MCF 10A (cell line): ENCODE data around the gene CRBN. TPM values are rescaled to one million over a fixed set of nuclear protein-coding genes. Genes with fewer than 3 reads are reported as not detected.

Experiments
- BruUV-seq: library from RNA; stranded (reverse); fragments of 400-500 nt; replicated peaks from 2 replicates; lab custom pipeline; 2021; lab: Mats Ljungman, UMichigan
- CTCF ChIA-PET: fragments of 300-600 bp; sonication (Branson Sonifier 250); formaldehyde crosslinking; extraction: SDS; loops from one replicate; lab custom pipeline; 2021; ENCODE audit warnings: antibody characterized with exemption, inconsistent platforms; lab: Yijun Ruan, JAX
- POLR2A ChIA-PET: fragments of 300-600, 350-650 bp; sonication (Branson Sonifier 250); formaldehyde crosslinking; extraction: SDS; loops from one replicate; lab custom pipeline; 2020; ENCODE audit warnings: antibody characterized with exemption, inconsistent platforms; lab: Yijun Ruan, JAX
- DNase-seq: peaks from one replicate; pipeline ENCODE4 v3.0.0-alpha.2; 2018; ENCODE audit not compliant: unreplicated experiment
- H3K27ac Mint-ChIP-seq: one replicate; pipeline ENCODE4 v1.8.0; 2022; ENCODE audit warnings: mild to moderate bottlenecking, low read depth, mixed read lengths; ENCODE audit not compliant: unreplicated experiment
- H3K27me3 Mint-ChIP-seq: one replicate; pipeline ENCODE4 v1.8.0; 2022; ENCODE audit warnings: mixed read lengths; ENCODE audit not compliant: insufficient read depth, unreplicated experiment
- H3K36me3 Mint-ChIP-seq: one replicate; pipeline ENCODE4 v1.8.0; 2022; ENCODE audit warnings: mild to moderate bottlenecking, moderate library complexity, mixed read lengths; ENCODE audit not compliant: insufficient read depth, unreplicated experiment
- H3K4me1 Mint-ChIP-seq: one replicate; pipeline ENCODE4 v1.8.0; 2022; ENCODE audit warnings: mixed read lengths; ENCODE audit not compliant: insufficient read depth, unreplicated experiment
- H3K4me3 Mint-ChIP-seq: one replicate; pipeline ENCODE4 v1.8.0; 2022; ENCODE audit warnings: mild to moderate bottlenecking, moderate library complexity, mixed read lengths; ENCODE audit not compliant: unreplicated experiment
- H3K9me3 Mint-ChIP-seq: one replicate; pipeline ENCODE4 v1.8.0; 2022; ENCODE audit warnings: mixed read lengths; ENCODE audit not compliant: unreplicated experiment
- CTCF ChIP-seq: fragments of 200-600 bp; IDR thresholded peaks from one replicate; pipeline ENCODE4 v1.8.0; 2022; ENCODE audit warnings: antibody characterized with exemption, mild to moderate bottlenecking; ENCODE audit not compliant: unreplicated experiment
- intact Hi-C: fragments of 100-400 bp; cut with micrococcal nuclease; formaldehyde crosslinking; loops from 2 replicates; pipeline ENCODE4 v1.14.1; 2022
- total RNA-seq: library from RNA; stranded (reverse); gene quantifications from 2 replicates; pipeline ENCODE4 v1.2.3, GENCODE V29; 2022

Gene CRBN
- total RNA-seq, 1 experiment from 2014 or later = 23.0 TPM

- H3K27ac Mint-ChIP-seq = no peak overlapping the region
- no peak overlapping the region for H3K4me3 Mint-ChIP-seq
- DNase-seq = no peak
- no peaks in the 10 kb centered on the region for H3K4me1 Mint-ChIP-seq
- H3K27me3 Mint-ChIP-seq = peaks cover 51% of the 10 kb centered on the region
- CTCF ChIA-PET = interaction anchor here (0.6 to 4.6 kb wide), 4 partner anchors 11 to 1083 kb away, joined by 3 to 30 read pairs (median 4); no protein-coding TSS in a partner anchor
- no TSS peak for BruUV-seq
- intact Hi-C loops = no loop called here
- H3K36me3 Mint-ChIP-seq = no peaks in the 10 kb centered on the region
- TF ChIP-seq CTCF = no peak
- POLR2A ChIA-PET = interaction anchor here (0.6 kb wide), 1 partner anchor 19 kb away, joined by 3 read pairs; no protein-coding TSS in a partner anchor
- H3K9me3 Mint-ChIP-seq = no peaks in the 10 kb centered on the region
These were observed 9.7 kb upstream of the CRBN start for GRCh38 chr3:3189102-3189727.

- no peak for TF ChIP-seq CTCF
- no peak overlapping the region for H3K4me3 Mint-ChIP-seq
- ChIA-PET POLR2A (no interaction called here), CTCF (interaction anchor here (0.6 to 1.1 kb wide), 4 partner anchors 10 to 1090 kb away, joined by 3 to 6 read pairs (median 4); no protein-coding TSS in a partner anchor)
- no peak overlapping the region for H3K27ac Mint-ChIP-seq
- intact Hi-C loops = no loop called here
- no peaks in the 10 kb centered on the region for H3K9me3 Mint-ChIP-seq
- H3K36me3 Mint-ChIP-seq = no peaks in the 10 kb centered on the region
- H3K4me1 Mint-ChIP-seq = no peaks in the 10 kb centered on the region
- BruUV-seq = no TSS peak
- peak; percentile 20 for DNase-seq
- H3K27me3 Mint-ChIP-seq = peaks cover 8% of the 10 kb centered on the region
These were observed 5.4 kb upstream of the CRBN start for GRCh38 chr3:3184876-3185275.

GRCh38 chr3:3180456-3180855, 965 bp upstream of the CRBN start:
- H3K36me3 Mint-ChIP-seq = peaks cover 11% of the 10 kb centered on the region
- TF ChIP-seq CTCF = no peak
- H3K9me3 Mint-ChIP-seq = no peaks in the 10 kb centered on the region
- POLR2A ChIA-PET = no interaction called here
- intact Hi-C loops = no loop called here
- H3K4me3 Mint-ChIP-seq = no peak overlapping the region
- DNase-seq = no peak
- H3K27ac Mint-ChIP-seq = no peak overlapping the region
- CTCF ChIA-PET = interaction anchor here (0.6 to 1.7 kb wide), 4 partner anchors 11 to 1338 kb away, joined by 3 to 6 read pairs (median 3); no protein-coding TSS in a partner anchor
- peaks cover 14% of the 10 kb centered on the region for H3K4me1 Mint-ChIP-seq
- BruUV-seq = no TSS peak
- no peaks in the 10 kb centered on the region for H3K27me3 Mint-ChIP-seq

GRCh38 chr3:3178498-3179328, 778 bp downstream of the CRBN start:
- DNase-seq = no peak
- peak overlapping the region; percentile 31 for H3K27ac Mint-ChIP-seq
- BruUV-seq = TSS peak; percentile 57
- no peak for TF ChIP-seq CTCF
- POLR2A ChIA-PET = interaction anchor here (0.7 to 1.0 kb wide), 6 partner anchors 8 to 1346 kb away, joined by 3 to 5 read pairs (median 3); partner anchors contain the start of gene TRNT1
- peak overlapping the region; percentile 82 for H3K4me3 Mint-ChIP-seq
- H3K9me3 Mint-ChIP-seq = no peaks in the 10 kb centered on the region
- intact Hi-C loops = loop anchor here (10.0 kb wide), 1 partner anchor 414 kb away; no protein-coding TSS in a partner anchor
- no peaks in the 10 kb centered on the region for H3K27me3 Mint-ChIP-seq
- H3K36me3 Mint-ChIP-seq = peaks cover 28% of the 10 kb centered on the region
- CTCF ChIA-PET = interaction anchor here (0.6 to 2.3 kb wide), 14 partner anchors 9 to 1128 kb away, joined by 3 to 8 read pairs (median 4); no protein-coding TSS in a partner anchor
- H3K4me1 Mint-ChIP-seq = peaks cover 14% of the 10 kb centered on the region
